Measurements from ENCODE around the gene MASP1.

DNA sequence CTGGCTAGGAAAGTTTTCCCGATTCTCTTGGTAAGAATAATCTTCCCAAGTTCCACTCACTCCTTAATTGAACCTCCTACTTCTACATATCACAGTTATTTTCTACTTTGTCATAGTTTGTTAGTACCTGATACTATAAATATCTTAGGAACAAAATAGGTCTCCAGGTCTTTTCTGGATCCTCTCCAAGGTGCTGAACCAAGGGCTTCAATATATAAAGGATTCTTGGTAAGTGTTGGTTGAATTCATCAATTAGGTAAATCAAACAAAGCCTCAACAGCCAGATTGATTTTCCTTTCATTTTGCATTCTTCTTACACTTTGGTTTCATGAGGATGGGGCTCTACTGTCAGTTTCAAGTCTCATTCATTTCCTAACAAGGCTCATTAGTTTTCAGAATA lies 49.0 kb upstream of the MASP1 start:
- TF ChIP-seq, protein P1, sequence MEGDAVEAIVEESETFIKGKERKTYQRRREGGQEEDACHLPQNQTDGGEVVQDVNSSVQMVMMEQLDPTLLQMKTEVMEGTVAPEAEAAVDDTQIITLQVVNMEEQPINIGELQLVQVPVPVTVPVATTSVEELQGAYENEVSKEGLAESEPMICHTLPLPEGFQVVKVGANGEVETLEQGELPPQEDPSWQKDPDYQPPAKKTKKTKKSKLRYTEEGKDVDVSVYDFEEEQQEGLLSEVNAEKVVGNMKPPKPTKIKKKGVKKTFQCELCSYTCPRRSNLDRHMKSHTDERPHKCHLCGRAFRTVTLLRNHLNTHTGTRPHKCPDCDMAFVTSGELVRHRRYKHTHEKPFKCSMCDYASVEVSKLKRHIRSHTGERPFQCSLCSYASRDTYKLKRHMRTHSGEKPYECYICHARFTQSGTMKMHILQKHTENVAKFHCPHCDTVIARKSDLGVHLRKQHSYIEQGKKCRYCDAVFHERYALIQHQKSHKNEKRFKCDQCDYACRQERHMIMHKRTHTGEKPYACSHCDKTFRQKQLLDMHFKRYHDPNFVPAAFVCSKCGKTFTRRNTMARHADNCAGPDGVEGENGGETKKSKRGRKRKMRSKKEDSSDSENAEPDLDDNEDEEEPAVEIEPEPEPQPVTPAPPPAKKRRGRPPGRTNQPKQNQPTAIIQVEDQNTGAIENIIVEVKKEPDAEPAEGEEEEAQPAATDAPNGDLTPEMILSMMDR (IDR thresholded peaks at IDR 0.05; ENCODE audit: low read length) = no peak
- TF ChIP-seq EZH2 (IDR thresholded peaks at IDR 0.05; ENCODE audit: borderline replicate concordance, low read length) = no peak
